Stimulated activated CD8-positive, alpha-beta memory T cell treated with anti-CD3 and anti-CD28 coated beads, Interleukin-15, amount 100 ng/mL, for 24 hours (primary cell): ENCODE results near the gene NEDD4L.
"Not testable (repeated sequence)": the region's sequence is repeated elsewhere in the genome, so short reads cannot be mapped to it uniquely, and the experiment has no call there.

Experiments used
- DNase-seq: peaks from one replicate; pipeline ENCODE4 v3.0.0-alpha.2; 2020; ENCODE audit warnings: low read depth

The NEDD4L gene

DNA sequence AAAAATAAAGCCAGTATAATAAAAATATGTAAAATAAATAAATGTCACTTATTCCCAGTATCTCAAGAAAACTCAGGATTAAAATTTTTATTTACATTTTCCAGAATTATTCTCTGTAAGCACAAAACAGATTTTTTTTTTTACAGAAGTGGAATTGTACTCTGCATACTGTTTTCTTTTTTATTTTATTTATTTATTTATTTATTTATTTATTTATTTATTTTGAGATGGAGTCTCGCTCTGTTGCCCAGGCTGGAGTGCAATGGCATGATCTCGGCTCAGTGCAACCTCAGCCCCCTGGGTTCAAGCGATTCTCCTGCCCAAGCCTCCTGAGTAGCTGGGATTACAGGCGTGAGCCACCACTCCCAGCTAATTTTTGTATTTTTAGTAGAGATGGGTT is 336.1 kb downstream of the NEDD4L start:
- DNase-seq, result not testable (repeated sequence)

DNA sequence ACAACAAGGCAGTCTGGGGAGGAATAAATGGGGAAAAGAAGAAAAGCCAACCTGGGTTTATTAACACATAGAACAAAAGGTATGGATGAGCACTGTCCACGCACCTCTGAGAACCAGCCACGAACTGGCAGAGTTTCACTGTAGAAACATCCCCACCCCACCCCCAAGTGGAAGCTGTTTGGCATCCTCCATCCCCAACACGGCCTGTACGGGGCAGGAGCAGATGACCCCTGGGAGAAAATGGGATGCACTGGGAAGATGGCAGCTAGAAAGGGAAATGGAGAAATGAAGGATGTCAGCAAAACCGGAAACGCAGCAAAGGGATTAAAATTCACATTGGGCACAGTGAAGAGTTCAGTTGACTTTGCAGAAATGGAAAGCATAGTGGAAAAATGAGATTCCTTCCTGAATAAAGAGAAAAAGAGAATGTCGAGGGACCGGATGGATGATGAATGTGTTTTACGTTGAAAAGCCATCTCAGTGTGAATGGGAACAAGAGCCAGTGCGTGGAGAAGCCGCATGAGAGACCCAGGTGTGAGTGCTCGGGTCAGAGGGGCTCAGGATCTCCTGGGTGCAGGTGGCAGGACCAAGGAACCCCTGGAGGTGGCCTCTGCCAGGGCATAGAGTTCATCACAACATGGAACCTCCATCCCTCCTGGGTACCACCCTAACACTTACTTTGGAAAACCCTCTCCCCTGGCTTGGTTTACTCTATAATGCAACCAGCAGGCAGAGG is 337.8 kb downstream of the NEDD4L start:
- DNase-seq, result no peak

DNA sequence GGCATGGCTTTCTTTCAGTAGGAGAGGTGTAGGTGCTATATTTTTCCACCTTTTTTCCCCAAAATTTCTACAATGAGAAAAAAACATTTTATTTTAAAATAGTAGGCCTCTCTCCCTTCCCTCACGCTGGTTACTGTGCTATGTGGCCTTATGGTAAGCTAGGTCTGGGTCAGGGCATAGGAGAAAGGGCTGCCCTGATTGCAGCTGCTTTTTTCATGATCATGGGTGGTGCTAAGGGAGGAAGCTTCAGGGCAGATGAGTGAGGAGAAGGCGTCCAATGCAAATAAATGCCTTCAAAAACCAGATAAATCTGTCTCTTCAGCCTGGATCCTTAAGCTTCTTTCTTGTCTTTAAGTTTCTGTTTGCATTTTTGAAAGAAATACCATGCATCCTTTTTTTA is 338.4 kb downstream of the NEDD4L start:
- DNase-seq, result no peak

DNA sequence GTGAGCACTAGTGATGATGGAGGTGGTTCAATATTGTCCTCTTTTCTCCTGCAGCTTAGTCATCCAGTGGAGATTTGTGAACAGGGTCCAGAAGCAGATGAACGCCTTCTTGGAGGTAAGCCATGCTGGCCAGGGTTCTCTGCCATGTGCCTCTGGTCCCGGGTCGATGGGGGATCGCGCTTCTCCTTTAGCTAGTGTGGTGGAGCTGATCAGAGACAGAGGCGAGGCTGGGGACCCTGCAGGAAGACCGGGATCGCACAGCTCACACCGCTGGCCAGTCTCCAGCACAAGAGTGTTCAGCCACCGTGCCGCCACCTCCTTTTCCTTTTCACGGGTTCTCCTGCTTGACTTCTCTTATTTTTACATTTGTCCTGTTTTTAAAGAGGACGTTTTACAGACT is 341.4 kb downstream of the NEDD4L start:
- DNase-seq, result no peak

DNA sequence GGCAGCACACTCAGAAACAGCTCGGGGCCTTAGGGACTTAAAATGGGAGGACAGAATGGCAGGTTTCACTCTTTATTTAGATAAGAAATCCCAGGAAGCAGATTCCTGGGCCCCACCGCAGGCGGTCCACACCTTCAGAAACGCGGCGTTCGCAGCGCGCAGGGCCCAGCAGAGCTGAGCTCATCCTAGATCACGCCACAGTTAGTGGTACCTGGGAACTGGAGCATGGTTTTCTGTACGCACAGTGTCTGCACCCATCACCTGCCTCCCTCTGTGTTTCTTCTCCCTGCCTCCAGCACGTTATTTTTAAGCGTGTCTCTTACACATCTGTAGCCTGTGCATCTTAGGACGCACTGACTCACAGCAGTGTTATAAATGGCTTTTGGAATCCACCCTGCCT is 342.8 kb downstream of the NEDD4L start:
- DNase-seq, result no peak

DNA sequence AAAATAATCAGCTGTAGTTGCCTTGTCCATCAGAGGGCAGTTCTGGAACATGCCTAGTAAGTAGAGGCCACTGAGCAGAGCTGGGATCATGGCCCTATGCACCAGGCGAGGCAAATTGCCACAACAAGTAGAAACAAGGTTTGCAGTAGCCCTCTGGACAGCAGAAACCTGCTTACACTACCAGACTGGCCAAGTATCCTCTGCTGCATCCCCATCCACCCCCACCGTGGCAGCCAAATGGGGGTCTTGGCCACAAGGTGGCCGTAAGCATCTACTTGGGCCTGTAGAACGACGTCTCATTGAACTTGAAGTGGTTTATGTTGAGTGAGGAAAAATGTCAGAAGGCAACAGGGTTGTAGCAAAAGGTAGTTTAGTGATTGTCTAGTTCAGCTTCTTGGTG is 343.7 kb downstream of the NEDD4L start:
- DNase-seq, result no peak

DNA sequence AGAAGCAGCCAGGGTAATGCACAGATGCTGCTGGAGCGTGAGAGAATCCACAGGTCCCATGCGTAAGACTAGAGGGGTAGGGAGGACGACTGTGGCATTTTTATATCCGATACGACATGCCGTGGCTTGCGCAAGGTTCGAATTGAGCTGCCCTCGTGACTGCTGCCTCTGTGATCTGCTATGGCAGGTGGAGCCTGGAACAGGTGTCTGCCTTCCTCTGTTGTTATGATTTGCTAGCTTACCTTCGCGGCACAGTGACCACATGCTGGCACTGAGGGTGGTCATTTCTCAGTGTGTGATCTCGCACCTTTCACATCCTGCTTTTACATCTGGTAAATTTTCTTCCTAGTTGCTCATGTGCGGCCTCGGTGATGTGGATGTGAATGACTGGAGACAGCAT is 344.7 kb downstream of the NEDD4L start:
- DNase-seq, result no peak

DNA sequence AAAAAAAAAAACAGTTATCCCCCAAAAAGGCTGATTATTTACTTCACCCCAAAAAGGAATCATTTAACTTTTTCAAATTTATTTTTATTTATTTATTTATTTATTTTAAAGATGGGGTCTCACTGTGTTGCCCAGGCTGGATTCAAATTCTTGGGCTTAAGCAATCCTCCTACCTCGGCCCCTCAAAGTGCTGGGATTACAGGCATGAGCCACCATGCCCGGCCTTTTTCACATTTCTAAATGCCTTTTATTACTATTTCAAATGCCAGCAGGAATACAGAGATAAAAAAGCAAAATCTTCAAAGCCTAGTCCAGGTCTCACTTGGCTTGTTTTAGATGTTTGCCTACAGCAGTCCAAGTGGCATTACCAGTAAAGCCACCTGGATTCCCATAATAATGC is 345.7 kb downstream of the NEDD4L start:
- DNase-seq, result no peak

DNA sequence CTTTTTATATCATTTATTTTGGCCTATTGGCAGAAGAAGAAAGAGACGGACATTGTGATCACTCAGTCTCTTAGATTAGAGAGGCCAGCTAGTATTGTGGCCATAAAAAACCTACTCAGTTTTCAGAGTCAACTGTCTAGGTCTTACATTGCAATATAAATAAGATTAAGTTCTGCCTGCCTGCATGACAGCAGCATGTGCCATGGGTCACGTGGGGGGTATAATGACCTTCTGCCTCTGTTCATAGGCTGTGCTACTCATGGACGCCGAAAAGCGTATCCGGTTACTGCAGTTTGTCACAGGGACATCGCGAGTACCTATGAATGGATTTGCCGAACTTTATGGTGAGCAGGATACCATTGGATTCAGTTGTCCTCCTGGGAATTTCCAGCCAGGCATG is 346.4 kb downstream of the NEDD4L start:
- no peak for DNase-seq

DNA sequence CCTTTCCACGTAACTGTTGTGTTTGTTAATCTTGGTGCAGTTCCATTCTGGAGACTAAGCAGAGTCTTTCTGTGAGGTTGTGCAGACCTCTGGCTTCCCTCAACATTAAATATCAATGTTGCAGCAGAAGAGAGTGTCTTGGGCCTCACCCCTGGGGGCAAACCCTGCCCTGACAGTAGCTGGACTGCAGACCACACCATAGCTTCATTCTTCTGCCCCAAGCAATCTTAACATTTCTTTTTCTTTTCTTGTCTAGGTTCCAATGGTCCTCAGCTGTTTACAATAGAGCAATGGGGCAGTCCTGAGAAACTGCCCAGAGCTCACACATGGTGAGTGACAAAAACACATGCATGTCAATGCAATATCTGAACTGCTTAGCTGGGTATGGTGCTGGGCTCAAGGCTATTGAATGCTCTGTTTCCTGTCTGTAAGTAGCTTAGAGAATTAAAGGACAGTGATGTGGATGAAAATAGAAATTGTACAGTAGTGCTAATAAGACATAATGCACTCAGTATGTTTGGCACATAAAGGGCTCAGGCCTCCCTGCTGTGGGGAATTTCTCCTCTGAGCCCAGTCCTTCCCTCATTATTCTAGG is 347.3 kb downstream of the NEDD4L start:
- DNase-seq, result no peak

DNA sequence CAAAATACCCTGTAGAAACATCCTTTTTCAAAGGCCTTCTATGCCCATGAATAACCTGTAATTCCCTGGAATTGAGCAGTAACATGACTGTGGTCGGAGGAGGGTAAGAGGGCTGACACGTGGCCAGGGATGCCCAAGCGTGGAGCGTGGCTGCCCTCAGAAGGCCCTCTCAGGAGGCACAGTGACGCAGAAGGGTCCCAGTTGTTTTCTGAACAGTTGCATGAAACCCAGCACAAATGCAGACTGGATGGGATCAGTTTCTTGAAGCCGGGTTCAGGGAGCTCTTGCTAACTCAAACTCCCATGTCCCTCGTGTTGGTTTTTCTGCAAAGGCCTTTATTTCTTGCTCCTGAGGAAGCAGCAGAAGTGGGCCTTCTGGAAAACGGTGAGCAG is 347.9 kb downstream of the NEDD4L start:
- DNase-seq, result no peak

DNA sequence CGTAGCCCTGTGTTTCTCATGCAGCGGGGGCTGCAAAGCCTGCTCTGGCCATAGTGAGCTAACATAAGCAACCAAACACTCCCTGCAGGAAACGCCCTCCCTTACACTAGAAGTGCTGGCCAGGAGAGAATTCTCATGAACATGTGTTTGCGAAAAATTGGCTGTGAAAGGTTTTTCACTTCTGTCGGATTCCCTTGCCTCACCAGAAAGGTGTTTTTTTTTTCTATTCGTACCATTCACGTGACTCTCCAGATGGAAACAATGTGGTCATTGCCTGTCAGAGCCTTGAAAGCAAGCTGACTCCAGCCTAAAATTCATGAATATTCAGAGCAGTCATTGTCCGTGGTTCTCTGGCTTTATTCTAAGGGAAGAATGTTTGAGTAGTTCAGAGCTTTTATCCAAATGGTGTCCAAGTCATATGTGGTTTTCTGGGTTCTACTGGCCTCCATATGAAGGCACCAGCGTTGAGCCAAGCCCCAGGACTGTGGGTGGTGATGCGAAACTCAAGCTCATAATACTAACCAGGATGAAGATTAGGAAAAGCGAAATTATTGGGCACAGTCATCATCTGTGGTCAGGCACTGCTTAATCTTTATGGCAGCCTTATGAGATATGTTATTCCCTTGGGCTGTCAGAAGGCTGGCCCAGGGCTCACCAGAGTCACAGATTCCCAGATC is 348.4 kb downstream of the NEDD4L start:
- DNase-seq, result no peak

DNA sequence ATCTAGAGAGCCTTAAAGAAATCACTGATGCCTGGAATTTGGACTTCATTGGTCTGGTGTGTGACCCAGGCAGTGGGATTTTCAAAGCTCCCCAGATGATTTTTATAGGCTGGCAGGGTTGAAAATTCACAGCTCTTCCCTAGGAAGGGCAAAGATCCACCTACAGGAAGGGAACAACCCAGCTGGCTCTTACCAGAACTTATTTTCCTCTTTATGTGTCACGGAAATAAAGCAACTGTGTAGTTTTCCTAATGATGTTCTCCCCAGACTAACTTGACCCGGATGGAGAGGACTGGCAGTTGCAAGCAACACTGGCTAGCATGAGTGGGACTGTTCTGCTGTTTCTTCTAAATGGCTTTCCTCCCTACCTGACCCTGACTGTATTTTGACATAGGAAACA is 349.3 kb downstream of the NEDD4L start:
- DNase-seq, result no peak

DNA sequence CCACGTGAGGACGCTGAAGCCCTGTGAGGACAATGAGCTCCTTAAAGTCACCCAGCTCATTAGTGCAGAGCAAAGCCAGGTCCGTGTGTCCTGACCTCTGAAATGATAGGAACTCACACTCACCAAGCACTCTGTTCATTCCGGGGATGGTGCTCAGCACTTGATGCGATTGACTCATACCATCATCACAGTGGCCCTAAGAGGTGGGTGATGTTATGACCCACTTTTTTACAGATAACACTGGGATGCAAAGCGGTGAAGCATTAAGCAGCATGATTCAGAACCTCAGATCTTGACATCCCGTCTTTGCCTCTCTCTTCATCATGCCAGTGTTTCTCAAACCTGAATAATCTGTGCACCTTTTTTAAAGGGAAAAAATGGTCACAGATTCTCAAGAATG is 350.0 kb downstream of the NEDD4L start:
- DNase-seq, result no peak

DNA sequence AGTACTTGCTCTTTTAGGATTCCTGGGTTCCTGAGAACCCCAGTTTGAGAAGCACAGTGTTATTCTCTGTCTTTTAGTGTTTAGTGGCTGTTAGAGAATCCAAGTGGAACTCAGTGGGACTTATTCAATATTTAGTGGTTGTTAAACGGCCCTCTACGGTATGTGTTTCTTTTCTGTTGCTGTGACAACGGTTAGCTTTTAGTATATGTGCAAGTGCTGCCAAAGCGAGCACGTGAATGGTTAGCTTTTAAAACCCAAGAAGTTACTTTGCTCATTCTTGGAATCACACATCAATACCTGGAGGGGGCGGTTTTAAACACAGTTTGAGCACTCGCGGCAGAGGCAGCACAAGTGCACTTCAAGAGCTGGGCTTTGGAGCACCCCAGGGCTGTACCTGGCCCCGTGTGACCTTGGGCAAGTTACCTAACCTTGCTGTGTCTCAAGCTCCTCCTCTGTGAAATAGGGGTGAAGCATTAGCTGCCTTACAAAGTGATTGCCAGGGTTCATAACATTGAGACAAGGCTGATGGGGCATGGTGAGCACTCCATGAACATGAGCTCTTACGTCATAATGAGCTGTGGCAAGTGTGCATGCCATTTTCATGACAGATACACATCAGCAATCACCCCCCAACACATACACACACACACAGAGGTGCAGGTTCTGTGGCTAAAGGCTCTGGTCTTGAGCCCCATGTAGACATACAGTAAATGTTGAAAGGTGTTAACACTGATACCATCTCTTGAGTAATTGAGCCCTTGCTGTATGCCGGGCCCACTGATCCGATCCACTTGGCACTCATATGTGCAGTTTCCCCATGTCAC is 350.8 kb downstream of the NEDD4L start:
- no peak for DNase-seq

DNA sequence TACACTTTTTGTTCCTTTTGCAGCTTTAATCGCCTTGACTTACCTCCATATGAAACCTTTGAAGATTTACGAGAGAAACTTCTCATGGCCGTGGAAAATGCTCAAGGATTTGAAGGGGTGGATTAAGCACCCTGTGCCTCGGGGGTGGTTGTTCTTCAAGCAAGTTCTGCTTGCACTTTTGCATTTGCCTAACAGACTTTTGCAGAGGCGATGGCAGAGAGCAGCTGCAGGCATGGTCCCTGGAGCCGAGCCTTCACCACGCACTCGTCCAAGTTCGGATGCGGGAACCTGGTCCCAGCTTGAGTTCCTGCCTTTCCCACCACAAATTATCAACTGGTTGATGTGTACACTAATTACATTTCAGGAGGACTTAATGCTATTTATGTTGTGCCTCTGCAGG is 352.1 kb downstream of the NEDD4L start:
- DNase-seq, result no peak

DNA sequence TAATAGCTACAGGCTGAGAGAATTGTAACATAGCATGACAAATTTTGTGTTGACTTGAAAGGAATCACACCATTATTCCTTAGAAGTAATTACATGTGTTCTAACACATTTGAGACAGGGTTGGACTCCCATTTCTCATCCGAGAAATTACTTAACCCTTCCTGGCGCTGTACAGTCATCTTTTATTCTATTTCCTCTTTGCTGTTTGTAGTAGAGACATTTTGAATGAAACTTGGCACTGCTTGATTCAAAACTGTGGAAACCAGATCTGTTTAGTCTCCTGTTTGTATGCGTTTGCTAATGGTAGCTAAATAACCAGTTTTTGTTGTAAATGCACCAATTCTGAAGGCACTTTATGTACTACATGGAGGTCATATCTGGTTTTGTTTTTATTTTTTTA is 352.9 kb downstream of the NEDD4L start:
- no peak for DNase-seq

DNA sequence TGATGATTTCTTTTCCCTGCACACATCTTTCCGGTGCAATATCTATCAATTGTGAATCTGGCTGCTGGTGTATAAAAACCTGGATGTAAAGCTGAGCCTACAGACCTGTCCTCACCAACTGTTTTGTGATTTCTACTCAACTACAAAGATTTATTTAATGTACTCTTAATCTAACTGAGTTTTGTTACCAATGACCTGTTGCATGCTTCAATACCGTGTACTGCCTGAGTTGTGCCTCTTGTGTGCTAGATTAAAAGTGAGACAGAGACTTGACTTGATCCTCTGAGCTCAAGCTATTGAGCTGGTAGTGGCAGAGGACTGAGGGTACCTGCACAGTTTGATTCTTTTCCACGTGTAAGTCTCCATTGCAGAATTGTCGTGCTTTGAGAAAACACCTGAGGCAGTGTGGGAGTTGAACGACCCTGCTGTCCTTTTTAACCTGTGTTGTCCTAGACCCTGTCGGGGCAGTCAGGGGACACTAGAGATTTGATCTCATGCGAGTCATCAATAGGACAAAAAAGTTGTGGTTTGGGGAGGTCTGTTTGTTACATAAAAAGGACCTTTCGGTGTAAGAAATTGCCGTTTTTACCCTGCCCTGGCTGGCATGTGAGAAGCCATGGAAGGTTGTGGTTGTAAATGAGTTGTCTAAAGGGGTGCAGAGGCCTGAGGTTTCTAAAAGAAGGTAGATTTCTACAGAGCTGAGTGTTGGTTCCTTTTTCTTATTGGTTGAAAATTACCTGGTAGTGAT is 353.5 kb downstream of the NEDD4L start:
- DNase-seq, result no peak

DNA sequence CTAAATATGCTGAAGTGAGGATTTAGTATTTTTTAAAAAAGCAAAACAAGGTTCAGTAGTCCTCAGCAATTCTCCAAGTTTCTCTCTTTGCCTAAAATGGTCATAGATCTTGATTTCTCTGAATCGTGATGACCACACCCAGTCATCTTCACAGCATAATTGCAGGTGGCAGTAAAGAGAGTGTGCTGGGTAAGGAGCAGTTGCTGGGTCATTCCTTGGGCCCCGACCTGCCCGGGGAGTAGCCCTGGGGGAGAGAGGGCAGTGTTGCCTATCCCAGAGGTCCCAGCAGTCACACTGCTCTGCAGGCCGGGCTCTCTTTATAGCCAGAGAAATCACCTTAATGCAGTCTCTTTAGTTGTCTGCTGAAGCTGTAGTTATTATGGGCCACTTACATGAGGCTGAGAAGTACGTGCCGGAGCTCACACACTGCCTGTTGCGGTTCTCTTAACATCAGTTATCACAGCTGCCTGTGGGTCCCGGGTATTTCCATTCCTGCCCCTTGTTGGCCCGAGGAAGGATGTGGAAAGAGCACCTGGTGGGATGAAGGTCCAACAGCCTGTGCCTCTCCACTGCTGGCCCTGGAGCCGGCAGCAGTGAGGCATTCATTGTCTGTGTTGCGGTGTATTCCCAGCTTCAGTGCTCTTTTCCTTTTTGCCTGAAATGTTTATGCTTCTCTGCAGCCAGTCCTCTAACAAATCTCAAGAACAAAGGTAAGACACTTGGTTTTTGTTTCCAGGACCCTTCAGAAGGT is 354.8 kb downstream of the NEDD4L start:
- DNase-seq, result no peak

DNA sequence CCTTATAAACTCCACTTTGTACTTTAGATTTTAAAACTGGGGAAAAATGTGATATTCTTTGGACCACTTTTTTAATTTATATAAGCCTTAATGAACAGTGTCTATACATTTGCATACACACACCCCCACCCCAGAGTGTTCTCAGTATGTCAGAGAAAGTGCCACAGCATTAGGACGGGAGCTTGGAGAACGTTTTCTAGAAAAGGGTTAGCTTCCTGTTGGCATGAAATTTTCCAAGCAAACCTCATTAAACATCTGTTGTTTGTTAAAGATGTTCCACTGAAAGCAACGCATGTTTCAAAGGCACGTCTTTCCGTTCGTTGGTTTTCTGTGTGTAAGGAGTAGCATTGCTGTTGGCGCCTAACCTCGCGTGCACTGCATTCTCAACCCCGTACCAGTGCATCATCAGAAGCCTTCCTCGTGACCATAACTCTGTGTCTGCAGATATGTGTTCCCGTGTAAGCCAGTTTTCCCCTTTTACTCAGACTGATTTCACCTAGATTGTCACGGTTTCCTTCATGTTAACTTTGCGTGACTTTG is 356.4 kb downstream of the NEDD4L start:
- no peak for DNase-seq

DNA sequence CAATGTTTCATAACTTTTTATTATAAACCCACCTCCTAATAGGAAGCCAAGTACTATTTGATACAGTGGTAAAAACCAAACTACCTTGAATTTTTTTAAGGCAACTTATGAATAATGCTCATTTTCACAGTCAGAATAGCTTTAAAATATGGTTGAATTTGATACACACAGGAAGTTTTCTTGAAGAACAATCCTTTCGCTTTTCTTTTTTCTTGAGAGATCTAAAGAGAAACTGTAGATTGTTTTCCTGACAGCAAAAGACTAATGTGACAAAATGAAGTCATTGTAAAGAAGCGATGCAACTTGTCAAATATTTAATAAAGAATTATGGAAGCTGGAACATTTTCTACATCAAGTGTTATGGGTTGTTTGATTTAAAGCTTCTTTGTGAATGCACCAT is 357.2 kb downstream of the NEDD4L start:
- DNase-seq, result no peak
